NT2/D1 (cell line): Measurements from ENCODE around the gene TOMM5.

Experiments
- SUZ12 ChIP-seq: IDR thresholded peaks from 2 replicates; pipeline ENCODE4 v1.6.1; 2011; ENCODE audit not compliant: insufficient read length, insufficient read depth; ENCODE audit errors: extremely low read depth
- YY1 ChIP-seq: IDR thresholded peaks from 2 replicates; pipeline ENCODE4 v1.6.1; 2011; ENCODE audit not compliant: insufficient read length, insufficient read depth

GRCh38 chr9:37621273-37622121, 29.1 kb upstream of the TOMM5 start:
- TF ChIP-seq YY1 (no peak), SUZ12 (no peak)
